IMR-90 (cell line): Measurements from ENCODE around the gene SERPINA4. TPM values are rescaled to one million over a fixed set of nuclear protein-coding genes. Genes with fewer than 3 reads are reported as not detected.

Experiments
- ATAC-seq: fragments of 200-7000 bp; cut with Tn5 transposase; 2 replicates; pipeline ENCODE4 v1.9.1; 2020; ENCODE audit warnings: low read depth, mild to moderate bottlenecking, moderate library complexity
- BruUV-seq: library from RNA; stranded (reverse); fragments of 400-500 nt; replicated peaks from 2 replicates; lab custom pipeline; 2021; lab: Mats Ljungman, UMichigan
- CTCF ChIA-PET: fragments of 300-600 bp; formaldehyde crosslinking; extraction: SDS; loops from one replicate; lab custom pipeline; 2021; ENCODE audit warnings: antibody characterized with exemption; lab: Yijun Ruan, JAX
- POLR2A ChIA-PET: fragments of 300-600 bp; sonication (Branson Sonifier 250); formaldehyde crosslinking; loops from one replicate; lab custom pipeline; 2022; ENCODE audit warnings: antibody characterized with exemption; ENCODE audit not compliant: unreplicated experiment; lab: Charles Lee
- DNase-seq: peaks from one replicate; pipeline ENCODE4 v3.0.0; 2013
- H2AFZ ChIP-seq: replicated peaks from 2 replicates; pipeline ENCODE3; 2013; ENCODE audit warnings: low read length, mild to moderate bottlenecking; ENCODE audit not compliant: poor library complexity
- H2AK5ac ChIP-seq: 2 replicates; pipeline ENCODE4 v1.6.1; 2013; ENCODE audit warnings: low read depth, low read length, inconsistent platforms
- H2AK9ac ChIP-seq: replicated peaks from 2 replicates; pipeline ENCODE3; 2013; ENCODE audit warnings: mild to moderate bottlenecking, low read depth, low read length, moderate library complexity; ENCODE audit not compliant: poor library complexity
- H2BK120ac ChIP-seq: 2 replicates; pipeline ENCODE4 v1.6.1; 2013; ENCODE audit warnings: low read depth, low read length, inconsistent platforms
- H2BK15ac ChIP-seq: 3 replicates; pipeline ENCODE4 v1.6.1; 2013; ENCODE audit warnings: low read depth, low read length, inconsistent platforms
- H2BK20ac ChIP-seq: 2 replicates; pipeline ENCODE4 v1.6.1; 2013; ENCODE audit warnings: low read depth, mild to moderate bottlenecking, inconsistent platforms, low read length, moderate library complexity
- H2BK5ac ChIP-seq: 2 replicates; pipeline ENCODE4 v1.6.1; 2013; ENCODE audit warnings: mild to moderate bottlenecking, low read depth, low read length, inconsistent platforms; ENCODE audit not compliant: poor library complexity, severe bottlenecking
- H3K14ac ChIP-seq: replicated peaks from 2 replicates; pipeline ENCODE4 v1.6.1; 2013; ENCODE audit warnings: low read depth, low read length, inconsistent platforms
- H3K18ac ChIP-seq: 2 replicates; pipeline ENCODE4 v1.6.1; 2013; ENCODE audit warnings: low read depth, low read length, control low read depth
- H3K23ac ChIP-seq: 2 replicates; pipeline ENCODE4 v1.6.1; 2013; ENCODE audit warnings: low read depth, low read length, inconsistent platforms
- H3K27ac ChIP-seq: 2 replicates; pipeline ENCODE4 v1.5.1; 2013; ENCODE audit warnings: mild to moderate bottlenecking, control low read depth, low read length; ENCODE audit not compliant: insufficient read depth
- H3K27me3 ChIP-seq: 2 replicates; pipeline ENCODE4 v1.6.1; 2013; ENCODE audit warnings: low read length; ENCODE audit not compliant: control insufficient read depth, insufficient read depth
- H3K36me3 ChIP-seq: 2 replicates; pipeline ENCODE4 v1.6.1; 2013; ENCODE audit warnings: low read length, mixed read lengths; ENCODE audit not compliant: control insufficient read depth, insufficient read depth
- H3K4ac ChIP-seq: 2 replicates; pipeline ENCODE4 v1.6.1; 2013; ENCODE audit warnings: low read depth, low read length, inconsistent platforms
- H3K4me1 ChIP-seq: 2 replicates; pipeline ENCODE4 v1.6.1; 2013; ENCODE audit warnings: low read length, mixed read lengths; ENCODE audit not compliant: control insufficient read depth, insufficient read depth
- H3K4me2 ChIP-seq: 2 replicates; pipeline ENCODE4 v1.6.1; 2013; ENCODE audit warnings: low read depth, mild to moderate bottlenecking, control low read depth, low read length, moderate library complexity
- H3K4me3 ChIP-seq: 2 replicates; pipeline ENCODE4 v1.5.1; 2013; ENCODE audit warnings: low read depth, mild to moderate bottlenecking, control low read depth, low read length, moderate library complexity; ENCODE audit not compliant: insufficient read depth
- H3K56ac ChIP-seq: 2 replicates; pipeline ENCODE4 v1.6.1; 2013; ENCODE audit warnings: low read length, inconsistent platforms; ENCODE audit not compliant: insufficient read depth; ENCODE audit errors: extremely low read depth
- H3K79me1 ChIP-seq, 2 experiments: 2 replicates each; pipeline ENCODE4 v1.6.1; 2013; ENCODE audit warnings: low read length in 2 of 2, inconsistent platforms in 1 of 2, low read depth in 1 of 2
- H3K9ac ChIP-seq: 2 replicates; pipeline ENCODE4 v1.6.1; 2013; ENCODE audit warnings: low read depth, low read length, control low read depth
- H3K9me1 ChIP-seq: 2 replicates; pipeline ENCODE4 v1.6.1; 2013; ENCODE audit warnings: low read length, inconsistent platforms; ENCODE audit not compliant: insufficient read depth
- H3K9me3 ChIP-seq: 2 replicates; pipeline ENCODE4 v1.6.1; 2013; ENCODE audit warnings: low read length; ENCODE audit not compliant: control insufficient read depth, insufficient read depth
- H4K20me1 ChIP-seq: 2 replicates; pipeline ENCODE4 v1.6.1; 2013; ENCODE audit warnings: low read length, inconsistent platforms; ENCODE audit not compliant: insufficient read depth
- H4K5ac ChIP-seq: 2 replicates; pipeline ENCODE4 v1.6.1; 2013; ENCODE audit warnings: mild to moderate bottlenecking, low read depth, low read length, control low read depth
- H4K8ac ChIP-seq, 2 experiments: 2 replicates each; pipeline ENCODE4 v1.6.1; 2013; ENCODE audit warnings: low read depth in 2 of 2, low read length in 2 of 2, control low read depth in 1 of 2, inconsistent platforms in 1 of 2
- H4K91ac ChIP-seq: 2 replicates; pipeline ENCODE4 v1.6.1; 2013; ENCODE audit warnings: low read depth, low read length, inconsistent platforms; ENCODE audit not compliant: insufficient read depth
- BHLHE40 ChIP-seq: fragments of 150-350 bp; IDR thresholded peaks from 2 replicates; pipeline ENCODE4 v1.6.1; 2016; ENCODE audit warnings: mild to moderate bottlenecking, low read depth, low read length
- CEBPB ChIP-seq: IDR thresholded peaks from 2 replicates; pipeline ENCODE4 v1.6.1; 2012; ENCODE audit warnings: low read depth, low read length, improper control_type of control experiment
- CHD1 ChIP-seq: IDR thresholded peaks from 2 replicates; pipeline ENCODE4 v1.6.1; 2012; ENCODE audit warnings: low read depth, low read length, improper control_type of control experiment
- MAFK ChIP-seq: IDR thresholded peaks from 2 replicates; pipeline ENCODE4 v1.6.1; 2012; ENCODE audit warnings: low read depth, low read length, improper control_type of control experiment
- MAZ ChIP-seq: IDR thresholded peaks from 2 replicates; pipeline ENCODE4 v1.6.1; 2012; ENCODE audit warnings: low read depth, mild to moderate bottlenecking, low read length, improper control_type of control experiment, moderate library complexity, borderline replicate concordance
- MXI1 ChIP-seq: IDR thresholded peaks from 2 replicates; pipeline ENCODE4 v1.6.1; 2012; ENCODE audit warnings: low read depth, mild to moderate bottlenecking, low read length, moderate library complexity, borderline replicate concordance
- NFE2L2 ChIP-seq: fragments of 150-350 bp; IDR thresholded peaks from 2 replicates; pipeline ENCODE4 v1.6.1; 2016; ENCODE audit warnings: low read depth, mild to moderate bottlenecking, low read length
- POLR2A ChIP-seq: IDR thresholded peaks from 2 replicates; pipeline ENCODE4 v1.6.1; 2012; ENCODE audit warnings: mild to moderate bottlenecking, low read depth, low read length
- RAD21 ChIP-seq: IDR thresholded peaks from 2 replicates; pipeline ENCODE4 v1.6.1; 2012; ENCODE audit warnings: low read length, improper control_type of control experiment
- RCOR1 ChIP-seq: IDR thresholded peaks from 2 replicates; pipeline ENCODE4 v1.6.1; 2012; ENCODE audit warnings: mild to moderate bottlenecking, low read length, improper control_type of control experiment; ENCODE audit not compliant: insufficient replicate concordance
- RFX5 ChIP-seq: IDR thresholded peaks from 2 replicates; pipeline ENCODE4 v1.8.0; 2012; ENCODE audit warnings: low read depth, mild to moderate bottlenecking, low read length, moderate library complexity
- SMC3 ChIP-seq: fragments of 150-350 bp; IDR thresholded peaks from 2 replicates; pipeline ENCODE4 v1.6.1; 2016; ENCODE audit warnings: low read depth, mild to moderate bottlenecking, antibody characterized with exemption, low read length, moderate library complexity
- USF2 ChIP-seq: fragments of 150-350 bp; IDR thresholded peaks from 2 replicates; pipeline ENCODE4 v1.6.1; 2017; ENCODE audit warnings: mild to moderate bottlenecking, antibody characterized with exemption, low read length, low read depth
- WGBS, 2 experiments: methylation state at CpG; one replicate each; pipeline versions ENCODE4 v1.1.5 to v1.1.7; 2013; ENCODE audit warnings: missing lambda C conversion rate in 2 of 2; ENCODE audit not compliant: insufficient read length in 1 of 2; ENCODE audit errors: extremely low coverage in 2 of 2; 5-methylcytosine and 5-hydroxymethylcytosine counted together
- dilution Hi-C: fragments of 300-500 bp; cut with HindIII; formaldehyde crosslinking; loops from one replicate; pipeline ENCODE4 v1.14.3; 2018; ENCODE audit warnings: low sequenced_read_pairs; ENCODE audit not compliant: unreplicated experiment
- in situ Hi-C: fragments of 300-500 bp; cut with MboI; formaldehyde crosslinking; loops from 3 replicates; pipeline ENCODE4 v1.14.3; 2019; ENCODE audit warnings: low sequenced_read_pairs, inconsistent platforms, mixed read lengths
- intact Hi-C: fragments of 100-400 bp; cut with micrococcal nuclease; formaldehyde crosslinking; loops from 2 replicates; pipeline ENCODE4 v1.10.0; 2022
- polyA plus RNA-seq, 3 experiments: library from polyadenylated mRNA; depleted of rRNA; stranded (reverse); fragments of >200 nt; gene quantifications; 2 replicates each; pipeline ENCODE4 v1.2.3, GENCODE V29; 2012; ENCODE audit warnings: low replicate concordance in 1 of 3
- total RNA-seq: library from RNA; depleted of rRNA; stranded (reverse); fragments of >200 nt; gene quantifications from 2 replicates; pipeline ENCODE4 v1.2.3, GENCODE V29; 2012
- TF ChIP-seq, protein P1 (sequence below): conservative IDR thresholded peaks from 2 replicates; pipeline ENCODE4 v1.5.1; 2012; ENCODE audit warnings: mild to moderate bottlenecking, low read depth, low read length, improper control_type of control experiment

SERPINA4 gene
- total and polyA plus RNA-seq, 2 of the 4 experiments (the other 2 are of a cell fraction) = not detected

- no peak overlapping the region for H2AK5ac ChIP-seq
- H2AK9ac ChIP-seq = no peak overlapping the region
- H3K23ac ChIP-seq = no peak overlapping the region
- no peak overlapping the region for H4K8ac ChIP-seq
- H4K20me1 ChIP-seq = no peaks in the 10 kb centered on the region
- H4K5ac ChIP-seq = no peak overlapping the region
- no peak overlapping the region for H3K4me3 ChIP-seq
- no peak overlapping the region for H2BK20ac ChIP-seq
- WGBS, 2 experiments = 42% methylated on average over 5 of the region's 9 CpGs; no CpG with 5 or more reads in 1 of the 2 experiments
- H3K4ac ChIP-seq = no peak overlapping the region
- no peaks in the 10 kb centered on the region; the same call in 1 of the 2 replicates for H3K27me3 ChIP-seq
- H3K18ac ChIP-seq = no peak overlapping the region
- TF ChIP-seq BHLHE40 (no peak), CHD1 (no peak), RCOR1 (no peak), CEBPB (no peak), SMC3 (no peak), NFE2L2 (no peak), RFX5 (no peak), RAD21 (no peak), MAZ (no peak), USF2 (no peak), MAFK (no peak), MXI1 (no peak), POLR2A (no peak)
- TF ChIP-seq, protein P1, sequence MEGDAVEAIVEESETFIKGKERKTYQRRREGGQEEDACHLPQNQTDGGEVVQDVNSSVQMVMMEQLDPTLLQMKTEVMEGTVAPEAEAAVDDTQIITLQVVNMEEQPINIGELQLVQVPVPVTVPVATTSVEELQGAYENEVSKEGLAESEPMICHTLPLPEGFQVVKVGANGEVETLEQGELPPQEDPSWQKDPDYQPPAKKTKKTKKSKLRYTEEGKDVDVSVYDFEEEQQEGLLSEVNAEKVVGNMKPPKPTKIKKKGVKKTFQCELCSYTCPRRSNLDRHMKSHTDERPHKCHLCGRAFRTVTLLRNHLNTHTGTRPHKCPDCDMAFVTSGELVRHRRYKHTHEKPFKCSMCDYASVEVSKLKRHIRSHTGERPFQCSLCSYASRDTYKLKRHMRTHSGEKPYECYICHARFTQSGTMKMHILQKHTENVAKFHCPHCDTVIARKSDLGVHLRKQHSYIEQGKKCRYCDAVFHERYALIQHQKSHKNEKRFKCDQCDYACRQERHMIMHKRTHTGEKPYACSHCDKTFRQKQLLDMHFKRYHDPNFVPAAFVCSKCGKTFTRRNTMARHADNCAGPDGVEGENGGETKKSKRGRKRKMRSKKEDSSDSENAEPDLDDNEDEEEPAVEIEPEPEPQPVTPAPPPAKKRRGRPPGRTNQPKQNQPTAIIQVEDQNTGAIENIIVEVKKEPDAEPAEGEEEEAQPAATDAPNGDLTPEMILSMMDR = no peak
- H3K14ac ChIP-seq = no peak overlapping the region
- no peak overlapping the region for H3K9ac ChIP-seq
- H4K91ac ChIP-seq = no peak overlapping the region
- H2AFZ ChIP-seq = no peak overlapping the region
- H2BK5ac ChIP-seq = no peak overlapping the region
- H3K79me1 ChIP-seq = no peaks in the 10 kb centered on the region
- in situ Hi-C loops = no loop called here
- no peaks in the 10 kb centered on the region for H3K9me3 ChIP-seq
- no peak overlapping the region for H3K27ac ChIP-seq
- POLR2A ChIA-PET = no interaction called here
- H3K36me3 ChIP-seq = no peaks in the 10 kb centered on the region
- H2BK120ac ChIP-seq = no peak overlapping the region
- no peak for ATAC-seq
- no peak overlapping the region for H3K56ac ChIP-seq
- no peaks in the 10 kb centered on the region for H3K9me1 ChIP-seq
- no peak for DNase-seq
- H3K4me2 ChIP-seq = no peak overlapping the region
- dilution Hi-C loops = no loop called here
- BruUV-seq = no TSS peak
- intact Hi-C loops = no loop called here
- no peak overlapping the region for H2BK15ac ChIP-seq
- CTCF ChIA-PET = interaction anchor here (1.1 kb wide), 1 partner anchor 11 kb away, joined by 3 read pairs; no protein-coding TSS in a partner anchor
- H3K4me1 ChIP-seq = no peaks in the 10 kb centered on the region
Observed at GRCh38 chr14:94559638-94560290, 1.5 kb upstream of the SERPINA4 start.
